ENCODE measurements around the gene DIS3.
"Not testable (repeated sequence)": the region's sequence is repeated elsewhere in the genome, so short reads cannot be mapped to it uniquely, and the experiment has no call there.

DIS3 gene

GRCh38 chr13:72820156-72820897 lies 38.6 kb upstream of the DIS3 start:
- H3K27me3 ChIP-seq (replicated peaks), result no peaks in the 10 kb centered on the region
- no peak for TF ChIP-seq CTCF (IDR thresholded peaks at IDR 0.05; ENCODE audit: low read depth, low read length, missing control alignments)
- DNase-seq, result peak; percentile 42
- no peak overlapping the region for H3K4me3 ChIP-seq (ENCODE audit: low read depth, low read length)
- H3K36me3 ChIP-seq (replicated peaks), result peaks cover 2% of the 10 kb centered on the region
- no peak overlapping the region for H3K27ac ChIP-seq
- in situ Hi-C loops (cut with HindIII; ENCODE audit: low pct_ligation_motif_present, low sequenced_read_pairs), result no loop called here

- no peak for DNase-seq
- no peak for TF ChIP-seq CTCF (IDR thresholded peaks at IDR 0.05; ENCODE audit: low read depth, low read length, missing control alignments)
Measured at GRCh38 chr13:72808917-72809500, 27.3 kb upstream of the DIS3 start.

GRCh38 chr13:72806514-72806913 lies 24.8 kb upstream of the DIS3 start:
- in situ Hi-C loops (cut with HindIII; ENCODE audit: low pct_ligation_motif_present, low sequenced_read_pairs); H3K4me3 ChIP-seq (ENCODE audit: low read depth, low read length); DNase-seq; H3K36me3 ChIP-seq (replicated peaks); H3K27ac ChIP-seq; H3K27me3 ChIP-seq (replicated peaks): not testable (repeated sequence)

More at GRCh38 chr13:72808917-72809500, 27.3 kb upstream of the DIS3 start:
- Histone ChIP-seq H3K27me3 (replicated peaks) (no peaks in the 10 kb centered on the region), H3K27ac (no peak overlapping the region), H3K4me3 (ENCODE audit: low read depth, low read length) (no peak overlapping the region), H3K36me3 (replicated peaks) (no peaks in the 10 kb centered on the region)
- in situ Hi-C loops (cut with HindIII; ENCODE audit: low pct_ligation_motif_present, low sequenced_read_pairs), result no loop called here

- no peak overlapping the region for H3K27ac ChIP-seq
- no peaks in the 10 kb centered on the region for H3K27me3 ChIP-seq (replicated peaks)
- in situ Hi-C loops (cut with HindIII; ENCODE audit: low pct_ligation_motif_present, low sequenced_read_pairs), result no loop called here
- no peaks in the 10 kb centered on the region for H3K36me3 ChIP-seq (replicated peaks)
- H3K4me3 ChIP-seq (ENCODE audit: low read depth, low read length), result no peak overlapping the region
- no peak for TF ChIP-seq CTCF (IDR thresholded peaks at IDR 0.05; ENCODE audit: low read depth, low read length, missing control alignments)
- no peak for DNase-seq
Measured at GRCh38 chr13:72805676-72806346, 24.1 kb upstream of the DIS3 start.

GRCh38 chr13:72804301-72804700 lies 22.6 kb upstream of the DIS3 start:
- in situ Hi-C loops (cut with HindIII; ENCODE audit: low pct_ligation_motif_present, low sequenced_read_pairs), result no loop called here
- Histone ChIP-seq H3K4me3 (ENCODE audit: low read depth, low read length) (no peak overlapping the region), H3K36me3 (replicated peaks) (no peaks in the 10 kb centered on the region), H3K27me3 (replicated peaks) (no peaks in the 10 kb centered on the region), H3K27ac (no peak overlapping the region)
- no peak for DNase-seq
- TF ChIP-seq CTCF (IDR thresholded peaks at IDR 0.05; ENCODE audit: low read depth, low read length, missing control alignments), result no peak

- no peak for DNase-seq
- in situ Hi-C loops (cut with HindIII; ENCODE audit: low pct_ligation_motif_present, low sequenced_read_pairs), result no loop called here
- Histone ChIP-seq H3K4me3 (ENCODE audit: low read depth, low read length) (no peak overlapping the region), H3K36me3 (replicated peaks) (peaks cover 25% of the 10 kb centered on the region), H3K27me3 (replicated peaks) (no peaks in the 10 kb centered on the region), H3K27ac (no peak overlapping the region)
- no peak for TF ChIP-seq CTCF (IDR thresholded peaks at IDR 0.05; ENCODE audit: low read depth, low read length, missing control alignments)
Measured at GRCh38 chr13:72798817-72799216, 17.1 kb upstream of the DIS3 start.

Measured in brain microvascular endothelial cell (primary cell).